NCI-H1694 (cell line): Measurements from ENCODE around the gene UGT1A7.

Experiments
- DNase-seq: peaks from one replicate; lab custom pipeline; 2025; lab: John Stamatoyannopoulos, UW

UGT1A7 gene

DNA sequence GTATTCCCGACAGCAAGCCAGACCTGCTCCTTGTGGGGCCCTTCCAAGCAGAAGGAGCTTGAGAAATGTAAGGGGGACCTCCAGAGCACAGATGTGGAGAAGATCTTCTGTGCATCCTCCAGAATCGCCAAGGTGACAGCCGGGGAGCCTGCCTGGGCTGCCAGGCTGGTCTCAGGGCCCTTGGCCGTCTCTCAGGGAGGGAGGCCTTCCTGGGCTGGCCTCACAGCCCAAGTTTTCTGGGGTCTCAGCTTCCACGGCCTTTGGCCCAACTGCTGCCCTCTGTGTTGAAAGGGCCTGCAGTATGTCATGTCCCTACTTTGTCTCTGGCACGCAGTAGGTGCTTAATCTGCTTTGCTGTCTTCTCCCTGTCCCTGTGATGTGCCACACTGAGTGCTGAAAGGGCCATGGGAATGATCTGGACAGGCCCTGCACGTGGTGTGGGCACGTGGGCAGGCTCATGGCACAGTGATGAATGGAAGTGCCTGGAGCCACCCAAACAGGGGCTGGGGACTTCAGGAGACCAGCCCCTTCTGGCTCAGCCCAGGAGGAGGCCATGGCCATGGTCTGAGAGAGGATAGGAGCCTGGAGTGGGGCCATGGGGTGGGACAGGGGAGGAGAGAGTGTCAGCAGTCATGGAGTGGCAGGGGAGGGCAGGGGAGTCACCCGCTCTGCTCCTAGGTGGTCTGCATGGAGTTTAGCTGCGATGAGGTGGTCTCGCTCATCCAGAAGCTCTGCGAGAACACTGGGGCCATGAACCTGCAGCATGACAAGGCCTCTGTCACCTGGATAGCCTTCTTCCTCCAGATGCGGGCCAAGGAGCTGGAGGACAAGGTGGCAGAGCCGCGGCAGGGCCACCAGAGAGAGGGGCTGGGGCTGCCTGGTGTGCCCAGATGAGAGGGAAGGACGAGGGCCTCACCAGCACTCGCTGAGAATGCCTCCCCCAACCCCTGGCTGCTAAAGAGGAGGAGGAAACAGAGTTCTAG lies 137.2 kb downstream of the UGT1A7 start:
- no peak for DNase-seq

DNA sequence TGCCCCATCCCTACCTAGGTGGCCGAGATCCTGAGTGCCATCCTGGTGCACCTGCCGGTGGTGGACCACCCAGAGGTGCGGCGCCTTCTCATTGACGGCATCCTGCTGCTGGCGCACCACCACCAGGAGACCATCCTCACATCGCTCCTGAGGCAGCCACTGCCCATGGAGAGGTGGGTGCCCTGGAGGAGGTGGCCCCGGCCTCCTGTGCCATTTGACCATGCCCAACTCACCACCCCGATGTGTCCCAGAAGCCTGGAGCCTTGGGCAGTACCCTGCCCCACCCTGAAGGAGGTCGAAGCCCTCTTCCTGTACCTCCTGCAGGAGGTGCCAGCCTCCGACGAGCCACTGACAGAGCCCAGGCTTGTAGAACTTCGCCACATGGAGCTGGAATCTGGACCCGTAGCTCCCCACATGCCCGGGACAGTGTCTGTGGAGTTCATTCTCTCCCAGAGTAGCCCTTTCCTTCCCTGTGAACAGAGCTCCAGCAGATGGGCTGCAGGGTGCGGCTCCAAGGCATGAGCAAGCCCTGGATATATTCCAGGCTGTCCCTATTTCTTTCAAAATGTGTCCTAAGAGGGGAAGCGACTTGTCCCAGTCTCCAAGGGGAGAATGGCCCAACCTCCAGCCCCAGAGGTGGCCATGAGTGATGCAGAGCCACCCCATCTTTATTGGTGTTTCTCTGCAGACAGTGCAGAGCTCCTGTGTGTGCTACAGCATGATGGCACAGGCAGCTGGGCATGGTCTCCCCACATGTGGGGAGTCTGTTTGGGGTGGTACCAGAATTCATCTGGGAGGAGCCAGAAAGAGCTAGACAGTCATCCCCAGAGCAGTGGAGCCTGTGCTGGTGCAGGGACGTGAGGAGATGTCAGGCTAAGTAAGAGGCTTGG lies 138.4 kb downstream of the UGT1A7 start:
- DNase-seq: no peak

DNA sequence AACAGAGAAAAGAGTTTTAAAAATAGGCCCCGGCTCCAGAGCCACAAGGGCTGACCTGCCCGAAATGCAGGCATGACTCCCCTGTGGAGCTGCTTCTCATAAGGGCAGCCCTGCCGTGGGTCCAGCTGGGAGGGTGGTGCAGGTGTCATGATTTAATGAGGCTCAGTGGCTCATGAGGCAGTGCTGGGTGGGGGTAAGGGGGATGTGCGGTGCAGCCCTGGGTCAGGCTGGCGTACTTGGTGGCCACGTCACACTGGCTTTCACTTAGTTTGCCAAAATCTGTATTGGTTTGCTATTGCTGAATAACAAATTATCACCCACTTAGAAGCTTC lies 139.0 kb downstream of the UGT1A7 start:
- DNase-seq: no peak

DNA sequence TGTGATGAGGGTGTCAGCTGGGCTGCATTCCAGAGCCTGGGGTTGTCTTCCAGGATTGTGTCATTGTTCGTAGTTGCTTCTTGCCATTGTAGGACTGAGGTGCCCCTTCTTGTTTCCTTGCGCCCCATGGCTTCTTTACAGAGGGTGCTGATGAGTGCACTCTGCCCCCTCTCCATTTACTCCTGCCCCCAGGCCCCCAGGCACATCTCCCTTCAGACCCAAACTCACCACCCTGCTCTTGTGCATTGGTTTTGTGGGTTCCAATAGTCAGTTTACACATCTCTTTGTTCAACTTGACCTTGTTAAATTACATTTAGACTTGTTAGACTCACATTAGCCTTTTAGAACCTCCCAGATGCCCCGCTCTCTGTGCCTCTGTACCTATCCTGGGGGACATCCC lies 139.5 kb downstream of the UGT1A7 start:
- DNase-seq: no peak

DNA sequence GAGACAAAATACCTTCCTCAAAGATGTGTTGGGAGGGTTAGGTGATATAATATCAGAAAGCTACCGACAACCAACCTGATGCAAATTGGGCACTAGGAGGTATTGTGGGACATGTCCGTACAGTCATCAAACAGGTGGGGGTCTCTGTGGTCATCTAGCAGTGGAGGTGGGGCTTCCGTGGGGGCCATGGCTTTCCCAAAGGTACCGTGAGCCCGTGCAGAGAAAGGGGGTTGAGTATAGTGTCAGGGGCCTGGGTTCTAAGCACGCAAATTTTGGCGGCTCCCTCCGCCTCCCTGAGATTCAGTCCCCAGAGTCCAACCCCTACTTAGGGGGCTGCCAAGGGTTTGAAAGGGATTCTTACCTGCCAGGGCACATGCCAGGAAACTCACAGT lies 140.0 kb downstream of the UGT1A7 start:
- no peak for DNase-seq

DNA sequence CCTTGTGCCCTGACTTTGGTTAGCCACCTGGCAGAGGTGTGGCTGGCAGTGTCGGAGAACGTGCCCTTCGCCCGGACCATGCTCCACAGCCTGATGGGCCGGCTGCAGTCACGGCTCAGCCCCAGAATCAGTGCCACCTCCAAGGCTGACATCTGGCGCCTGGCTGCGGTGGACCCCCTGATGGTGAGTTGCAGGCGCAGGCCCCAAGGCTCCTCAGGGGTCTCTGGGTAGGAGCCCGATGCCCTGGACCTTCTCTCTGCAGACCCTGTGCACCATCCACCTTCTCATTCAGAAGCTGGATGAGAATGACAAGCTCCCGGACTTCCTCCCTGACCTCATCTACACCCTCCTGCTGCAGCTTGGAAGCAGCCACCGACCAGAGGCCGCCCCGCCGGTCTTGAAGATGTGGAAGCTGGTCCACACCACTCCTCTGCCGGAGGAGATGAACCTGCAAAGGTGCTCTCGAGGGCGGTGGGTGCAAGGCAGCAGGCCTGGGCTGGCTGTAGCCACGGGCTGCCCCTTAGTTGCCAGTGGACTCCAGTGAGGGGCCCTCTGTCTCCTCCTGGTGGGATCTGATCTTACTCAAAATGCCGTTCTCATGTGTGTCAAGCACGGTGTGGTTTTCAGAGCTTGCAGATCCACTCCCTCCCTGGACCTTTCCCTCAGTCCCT lies 140.5 kb downstream of the UGT1A7 start:
- no peak for DNase-seq
